GM21367 (cell line): Measurements from ENCODE around the gene RNPEPL1.

Experiments
- ATAC-seq: cut with Tn5 transposase; IDR thresholded peaks from one replicate; pipeline ENCODE4 v1.9.1; 2021; ENCODE audit not compliant: unreplicated experiment

RNPEPL1 gene

DNA sequence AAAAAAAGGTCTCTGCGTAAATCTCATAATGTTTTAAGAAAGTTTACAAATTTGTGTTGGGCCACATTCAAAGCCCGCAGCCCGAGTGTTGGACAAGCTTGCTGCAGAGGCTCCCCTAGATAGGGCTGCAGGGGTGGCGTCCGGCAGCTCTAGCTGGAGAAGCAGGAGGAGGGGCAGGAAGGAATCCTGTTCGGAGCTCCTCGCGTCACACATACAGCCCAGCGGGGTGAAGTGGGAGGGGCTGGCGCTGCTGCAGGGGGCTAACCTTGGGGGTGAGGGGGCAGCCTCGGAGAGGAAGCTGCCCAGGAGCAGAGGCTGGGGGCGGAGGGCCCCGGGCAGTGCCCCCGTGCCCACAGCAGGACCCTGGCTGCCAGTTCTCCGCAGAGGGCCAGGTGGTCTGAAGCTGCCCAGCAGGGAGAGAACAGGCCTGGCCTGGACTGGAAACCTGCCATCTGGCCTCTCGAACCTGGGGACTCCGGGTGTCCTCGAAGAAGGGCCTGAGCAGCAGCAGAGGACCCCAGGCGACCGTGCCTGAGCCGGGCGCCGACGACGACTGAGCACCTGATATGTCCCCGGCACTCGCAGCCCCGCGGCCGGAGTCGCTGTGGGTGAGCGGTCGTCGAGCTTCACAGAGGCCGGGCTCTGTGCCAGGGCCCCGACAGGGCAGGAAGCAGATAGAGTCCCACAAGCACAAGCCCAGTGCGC, 54.4 kb downstream of the RNPEPL1 start:
- ATAC-seq, result no peak

DNA sequence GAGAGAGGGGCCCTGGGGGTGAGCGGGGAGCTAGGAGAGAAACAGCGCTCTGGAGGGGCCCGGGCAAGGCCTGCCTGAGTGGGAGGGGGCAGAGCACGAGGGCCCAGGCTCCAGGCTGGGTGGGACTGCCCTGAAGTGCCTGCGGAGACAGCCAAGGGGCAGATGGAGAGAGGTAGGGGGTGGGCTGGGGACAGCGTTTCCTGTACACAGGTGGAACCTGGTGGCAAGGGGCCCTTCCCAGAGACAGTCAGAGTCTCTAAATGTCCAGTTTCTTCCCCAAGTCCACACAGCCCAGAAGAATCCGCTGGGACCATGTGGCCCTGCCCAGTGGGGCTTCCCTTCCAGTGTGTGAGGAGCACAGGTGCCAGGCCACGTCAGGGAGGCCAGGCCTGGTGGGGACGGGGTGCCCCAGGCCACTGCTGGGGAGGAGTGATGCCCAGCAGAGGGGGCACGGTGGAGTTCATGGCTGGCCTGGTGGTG, 55.3 kb downstream of the RNPEPL1 start:
- no peak for ATAC-seq

DNA sequence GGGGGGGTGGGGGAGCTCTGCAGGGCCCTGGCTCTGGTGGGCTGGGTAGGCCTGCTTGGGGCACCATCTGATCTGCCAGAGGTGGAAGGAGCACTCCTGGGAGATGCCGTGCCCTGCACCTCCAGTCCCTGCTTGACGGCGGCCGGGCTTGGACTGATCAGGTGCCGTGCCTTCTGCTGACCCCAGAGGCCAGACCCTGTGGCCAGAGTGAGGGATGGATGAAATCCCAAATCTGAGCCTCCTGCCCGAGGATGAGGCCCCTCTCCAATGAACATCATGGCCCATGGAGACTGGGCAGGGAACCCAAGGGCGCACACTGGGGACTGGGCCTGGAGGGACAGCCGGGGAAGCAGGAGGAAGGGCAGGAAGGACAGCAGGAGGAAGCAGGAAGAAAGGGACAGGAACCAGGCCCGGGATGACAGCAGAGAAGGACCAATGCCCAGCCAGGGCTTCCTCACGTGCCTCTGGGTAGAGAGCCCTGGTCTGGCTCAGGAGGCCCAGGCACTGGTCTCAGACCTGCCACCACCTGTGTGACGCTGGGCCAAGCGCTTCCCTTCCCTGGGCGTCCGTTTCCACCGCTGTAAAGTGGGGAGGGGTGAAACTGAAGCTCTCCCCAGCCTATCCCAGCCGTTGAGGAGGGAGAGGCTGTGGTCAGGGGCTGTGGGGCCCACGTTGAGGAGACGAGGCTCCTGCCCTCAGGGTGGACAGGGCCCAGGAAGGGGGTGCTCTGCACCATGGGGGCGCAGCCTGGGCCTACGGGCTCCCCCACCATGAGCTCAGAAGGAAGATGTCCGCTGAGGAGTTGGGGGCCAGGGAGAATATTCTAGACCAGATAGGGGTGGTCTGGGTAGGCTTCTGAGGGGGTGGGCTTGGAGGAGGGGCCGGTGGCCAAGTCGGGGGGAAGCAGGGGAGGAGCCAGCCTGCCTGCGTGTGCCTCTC, 56.0 kb downstream of the RNPEPL1 start:
- no peak for ATAC-seq

DNA sequence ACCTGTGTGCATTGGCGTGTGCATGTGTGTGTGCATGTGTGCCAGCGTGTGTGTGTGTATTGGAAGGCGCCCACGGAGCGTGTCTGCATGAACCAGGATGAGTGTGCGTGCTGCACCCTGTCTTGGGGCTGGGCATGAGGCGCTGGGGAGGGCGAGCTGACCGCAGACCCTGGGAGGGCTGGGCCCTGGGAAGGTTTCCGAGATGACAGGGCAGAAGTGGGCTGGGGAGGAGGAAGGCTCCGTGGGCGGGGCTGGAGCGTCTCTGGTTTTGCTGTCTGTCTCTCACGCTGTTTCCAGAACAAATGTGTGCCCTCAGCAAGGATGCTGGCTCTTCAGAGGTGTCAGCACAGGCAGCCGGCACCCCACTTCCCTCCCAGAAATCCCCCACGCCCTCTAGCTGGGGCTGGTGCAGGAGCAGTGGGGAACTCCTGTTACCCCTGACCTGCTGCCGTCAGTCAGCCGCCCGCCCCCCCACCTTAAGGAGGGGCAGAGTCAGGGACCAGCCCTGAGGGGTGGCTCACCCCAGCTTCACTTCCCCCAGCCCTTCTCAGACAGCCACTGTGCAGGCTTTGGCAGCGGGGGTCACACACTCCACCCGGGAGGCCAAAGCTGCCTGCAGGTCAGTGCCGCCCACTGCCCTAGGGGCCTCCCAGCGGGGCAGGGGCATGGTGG, 56.8 kb downstream of the RNPEPL1 start, which contains the start of gene GPR35:
TSS of gene GPR35 (plus strand) at position 531 of the 672 bp plus-strand sequence. CDS start 4,473 bp downstream, outside the sequence.
- no peak for ATAC-seq

DNA sequence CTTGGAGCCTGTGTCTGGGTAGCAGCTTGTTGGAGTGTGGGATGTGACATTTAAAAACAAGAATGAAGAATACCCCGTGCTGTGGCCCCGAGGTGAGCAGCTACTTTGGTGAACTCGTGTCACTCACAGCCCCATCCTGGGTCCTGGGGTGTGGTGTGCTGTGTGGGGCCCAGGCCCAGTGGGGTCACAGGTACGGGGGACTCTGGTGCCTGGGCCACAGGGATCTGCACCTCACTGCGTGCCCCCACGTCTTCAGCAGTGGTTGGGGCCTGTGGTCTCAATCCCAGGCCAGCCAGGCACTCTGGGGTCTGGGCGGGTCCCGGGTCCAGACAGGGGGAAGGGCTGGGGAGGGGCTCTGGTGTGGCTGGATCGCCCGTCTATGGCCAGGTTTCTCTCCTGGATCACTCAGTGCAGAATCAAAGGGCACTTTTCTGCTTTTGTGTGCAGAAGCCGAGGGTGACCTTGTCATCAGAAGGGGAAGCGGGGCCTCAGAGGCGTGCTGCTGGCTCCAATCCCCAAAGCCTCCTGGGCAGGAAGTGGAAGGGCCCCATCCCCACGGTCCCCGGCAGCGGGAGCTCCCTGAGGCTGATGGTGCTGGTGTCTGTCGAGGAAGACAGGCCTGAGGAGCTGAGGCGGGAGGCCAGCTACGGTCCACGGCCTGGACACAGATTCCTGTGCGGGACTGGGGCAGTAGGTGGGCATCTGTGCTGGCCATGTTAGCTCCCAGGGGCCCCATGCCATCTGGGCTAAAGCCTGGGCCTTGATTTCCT, 58.4 kb downstream of the RNPEPL1 start:
- no peak for ATAC-seq

DNA sequence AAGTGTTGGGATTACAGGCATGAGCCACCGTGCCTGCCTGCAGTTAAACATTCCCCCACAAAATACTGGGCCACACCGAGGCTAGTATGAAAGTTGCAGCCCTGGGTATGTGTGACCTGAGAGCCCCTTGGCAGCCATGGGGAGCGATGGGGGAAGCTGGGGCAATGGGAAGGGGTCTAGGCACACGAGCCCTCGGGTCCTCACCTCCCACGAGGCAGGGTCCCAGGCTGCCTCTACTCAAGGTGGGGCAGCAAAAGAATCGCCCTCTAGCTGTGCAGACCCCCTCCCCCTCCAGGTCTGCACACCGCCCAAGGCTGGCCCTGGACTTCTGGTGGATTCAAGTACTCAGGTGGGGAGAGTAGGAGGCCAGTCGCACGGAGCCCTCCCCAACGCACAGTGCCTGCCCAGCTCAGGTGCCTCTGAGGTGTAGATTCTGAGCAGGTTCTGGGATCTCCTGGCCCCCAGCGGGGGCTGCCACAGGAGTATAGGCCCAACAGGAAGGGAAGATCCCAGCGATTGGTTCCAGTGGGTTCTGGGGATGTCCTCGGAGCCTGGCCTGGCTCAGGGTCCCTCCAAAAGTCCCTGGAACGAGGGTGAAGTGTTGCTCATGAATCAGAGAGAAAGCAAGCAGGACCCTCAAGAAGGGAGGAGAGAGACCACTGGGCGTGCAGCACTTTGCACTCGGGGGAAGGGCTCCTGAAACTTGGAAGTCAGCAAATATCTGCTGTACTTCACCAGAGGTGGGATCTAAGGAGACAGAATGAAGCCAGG, 59.6 kb downstream of the RNPEPL1 start:
- ATAC-seq, result no peak

DNA sequence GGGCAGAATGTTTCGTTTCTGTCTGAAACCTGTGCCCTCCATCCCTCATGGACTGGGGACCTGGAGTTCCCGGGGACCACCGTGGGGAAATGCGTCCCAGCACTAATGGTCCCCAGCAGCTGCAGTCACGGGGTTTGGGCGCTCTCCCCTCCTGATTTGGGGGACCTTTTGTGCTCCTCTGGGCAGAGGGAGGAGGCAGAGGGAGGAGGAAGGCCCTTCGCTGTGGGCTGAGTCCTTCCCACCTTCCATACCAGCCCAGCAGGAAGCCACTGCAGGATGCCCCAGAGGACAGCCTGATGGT, 60.2 kb downstream of the RNPEPL1 start:
- no peak for ATAC-seq

DNA sequence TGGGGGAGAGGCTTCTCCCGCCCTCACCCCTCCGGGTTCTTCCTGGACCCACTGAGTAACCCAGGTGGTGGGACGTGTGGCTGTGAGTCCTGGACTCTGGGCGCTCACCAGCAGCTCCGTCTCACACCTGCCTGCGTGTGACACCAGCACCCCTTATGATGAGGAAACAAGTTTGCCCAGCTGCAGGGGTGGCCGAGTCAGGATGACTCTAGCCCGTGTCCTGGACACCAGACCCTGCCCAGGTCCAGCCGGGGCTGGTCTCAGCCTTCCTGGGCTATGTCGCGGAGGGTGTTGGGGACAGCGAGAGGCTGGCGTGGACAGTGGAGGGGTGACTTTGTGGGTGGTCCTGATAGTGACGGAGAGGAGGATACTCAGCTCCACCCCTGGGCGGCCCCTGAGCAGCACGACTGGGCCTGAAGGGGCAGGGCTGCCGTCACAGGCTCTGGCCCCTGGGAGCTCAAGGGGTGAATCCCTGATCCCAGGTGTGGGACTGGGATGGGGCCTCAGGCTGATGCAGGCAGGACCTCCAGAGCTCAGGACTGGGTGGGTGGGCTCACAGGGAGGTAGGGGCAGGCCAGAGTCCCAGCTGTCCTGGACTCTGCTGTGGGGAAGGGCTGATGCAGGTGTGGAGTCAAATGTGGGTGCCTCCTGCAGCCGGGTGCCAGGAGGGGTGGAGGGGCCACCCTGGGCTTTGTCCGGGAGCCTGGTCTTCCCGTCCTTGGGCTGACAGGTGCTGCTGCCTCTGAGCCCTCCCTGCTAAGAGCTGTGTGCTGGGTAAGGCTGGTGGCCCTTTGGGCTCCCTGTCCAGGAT, 60.7 kb downstream of the RNPEPL1 start:
- ATAC-seq, result no peak

DNA sequence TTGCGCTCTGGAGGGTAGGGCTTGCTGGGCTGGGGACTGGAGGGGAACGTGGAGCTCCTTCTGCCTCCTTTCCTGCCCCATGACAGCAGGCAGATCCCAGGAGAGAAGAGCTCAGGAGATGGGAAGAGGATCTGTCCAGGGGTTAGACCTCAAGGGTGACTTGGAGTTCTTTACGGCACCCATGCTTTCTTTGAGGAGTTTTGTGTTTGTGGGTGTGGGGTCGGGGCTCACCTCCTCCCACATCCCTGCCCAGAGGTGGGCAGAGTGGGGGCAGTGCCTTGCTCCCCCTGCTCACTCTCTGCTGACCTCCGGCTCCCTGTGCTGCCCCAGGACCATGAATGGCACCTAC, 61.3 kb downstream of the RNPEPL1 start:
- ATAC-seq, result no peak

DNA sequence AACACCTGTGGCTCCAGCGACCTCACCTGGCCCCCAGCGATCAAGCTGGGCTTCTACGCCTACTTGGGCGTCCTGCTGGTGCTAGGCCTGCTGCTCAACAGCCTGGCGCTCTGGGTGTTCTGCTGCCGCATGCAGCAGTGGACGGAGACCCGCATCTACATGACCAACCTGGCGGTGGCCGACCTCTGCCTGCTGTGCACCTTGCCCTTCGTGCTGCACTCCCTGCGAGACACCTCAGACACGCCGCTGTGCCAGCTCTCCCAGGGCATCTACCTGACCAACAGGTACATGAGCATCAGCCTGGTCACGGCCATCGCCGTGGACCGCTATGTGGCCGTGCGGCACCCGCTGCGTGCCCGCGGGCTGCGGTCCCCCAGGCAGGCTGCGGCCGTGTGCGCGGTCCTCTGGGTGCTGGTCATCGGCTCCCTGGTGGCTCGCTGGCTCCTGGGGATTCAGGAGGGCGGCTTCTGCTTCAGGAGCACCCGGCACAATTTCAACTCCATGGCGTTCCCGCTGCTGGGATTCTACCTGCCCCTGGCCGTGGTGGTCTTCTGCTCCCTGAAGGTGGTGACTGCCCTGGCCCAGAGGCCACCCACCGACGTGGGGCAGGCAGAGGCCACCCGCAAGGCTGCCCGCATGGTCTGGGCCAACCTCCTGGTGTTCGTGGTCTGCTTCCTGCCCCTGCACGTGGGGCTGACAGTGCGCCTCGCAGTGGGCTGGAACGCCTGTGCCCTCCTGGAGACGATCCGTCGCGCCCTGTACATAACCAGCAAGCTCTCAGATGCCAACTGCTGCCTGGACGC, 61.9 kb downstream of the RNPEPL1 start:
- ATAC-seq, result no peak
